ENCODE results near the gene DIP2C.

The DIP2C gene

GRCh38 chr10:625333-625696 lies 64.2 kb downstream of the DIP2C start:
- no peak overlapping the region for H2AFZ ChIP-seq (ENCODE audit: low read length)
- H3F3A ChIP-seq (ENCODE audit: low read depth) = no peaks in the 10 kb centered on the region
- no peaks in the 10 kb centered on the region for H3K9me3 ChIP-seq (ENCODE audit: insufficient read depth, low read depth, low read length)
- H3K4me1 ChIP-seq (ENCODE audit: insufficient read depth, low read length, poor library complexity, severe bottlenecking) = peaks cover 16% of the 10 kb centered on the region
- no peaks in the 10 kb centered on the region for H3K27me3 ChIP-seq (ENCODE audit: insufficient read depth, low read length, poor library complexity, severe bottlenecking)
- no peaks in the 10 kb centered on the region for H3K9me2 ChIP-seq (replicated peaks; ENCODE audit: low read depth, low read length)
- no peak overlapping the region for H3K9ac ChIP-seq (ENCODE audit: low read depth, low read length, poor library complexity, severe bottlenecking)
- no peaks in the 10 kb centered on the region for H4K20me1 ChIP-seq (ENCODE audit: insufficient read depth, low read length, poor library complexity, severe bottlenecking)
- no peak overlapping the region for H3K4me2 ChIP-seq (ENCODE audit: low read depth, low read length, poor library complexity, severe bottlenecking)
- H3K79me2 ChIP-seq (ENCODE audit: insufficient read depth, low read length) = no peaks in the 10 kb centered on the region
- H3K36me3 ChIP-seq (ENCODE audit: insufficient read depth, low read length) = no peaks in the 10 kb centered on the region
- TF ChIP-seq, protein P1, sequence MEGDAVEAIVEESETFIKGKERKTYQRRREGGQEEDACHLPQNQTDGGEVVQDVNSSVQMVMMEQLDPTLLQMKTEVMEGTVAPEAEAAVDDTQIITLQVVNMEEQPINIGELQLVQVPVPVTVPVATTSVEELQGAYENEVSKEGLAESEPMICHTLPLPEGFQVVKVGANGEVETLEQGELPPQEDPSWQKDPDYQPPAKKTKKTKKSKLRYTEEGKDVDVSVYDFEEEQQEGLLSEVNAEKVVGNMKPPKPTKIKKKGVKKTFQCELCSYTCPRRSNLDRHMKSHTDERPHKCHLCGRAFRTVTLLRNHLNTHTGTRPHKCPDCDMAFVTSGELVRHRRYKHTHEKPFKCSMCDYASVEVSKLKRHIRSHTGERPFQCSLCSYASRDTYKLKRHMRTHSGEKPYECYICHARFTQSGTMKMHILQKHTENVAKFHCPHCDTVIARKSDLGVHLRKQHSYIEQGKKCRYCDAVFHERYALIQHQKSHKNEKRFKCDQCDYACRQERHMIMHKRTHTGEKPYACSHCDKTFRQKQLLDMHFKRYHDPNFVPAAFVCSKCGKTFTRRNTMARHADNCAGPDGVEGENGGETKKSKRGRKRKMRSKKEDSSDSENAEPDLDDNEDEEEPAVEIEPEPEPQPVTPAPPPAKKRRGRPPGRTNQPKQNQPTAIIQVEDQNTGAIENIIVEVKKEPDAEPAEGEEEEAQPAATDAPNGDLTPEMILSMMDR (conservative IDR thresholded peaks at IDR 0.05; ENCODE audit: low read length) = no peak
- no peak for TF ChIP-seq EZH2phosphoT487 (IDR thresholded peaks at IDR 0.05; ENCODE audit: borderline replicate concordance)
- no peak overlapping the region for H3K4me3 ChIP-seq (ENCODE audit: low read length, poor library complexity, severe bottlenecking)

- Histone ChIP-seq H3K9ac (ENCODE audit: low read depth, low read length, poor library complexity, severe bottlenecking) (no peak overlapping the region), H3K9me2 (replicated peaks; ENCODE audit: low read depth, low read length) (no peaks in the 10 kb centered on the region), H3F3A (ENCODE audit: low read depth) (no peaks in the 10 kb centered on the region), H3K79me2 (ENCODE audit: insufficient read depth, low read length) (no peaks in the 10 kb centered on the region), H2AFZ (ENCODE audit: low read length) (no peak overlapping the region), H3K9me3 (ENCODE audit: insufficient read depth, low read depth, low read length) (no peaks in the 10 kb centered on the region), H3K4me3 (ENCODE audit: low read length, poor library complexity, severe bottlenecking) (no peak overlapping the region), H3K4me1 (ENCODE audit: insufficient read depth, low read length, poor library complexity, severe bottlenecking) (peaks cover 14% of the 10 kb centered on the region), H4K20me1 (ENCODE audit: insufficient read depth, low read length, poor library complexity, severe bottlenecking) (no peaks in the 10 kb centered on the region), H3K36me3 (ENCODE audit: insufficient read depth, low read length) (no peaks in the 10 kb centered on the region), H3K4me2 (ENCODE audit: low read depth, low read length, poor library complexity, severe bottlenecking) (no peak overlapping the region), H3K27me3 (ENCODE audit: insufficient read depth, low read length, poor library complexity, severe bottlenecking) (no peaks in the 10 kb centered on the region)
- TF ChIP-seq EZH2phosphoT487 (IDR thresholded peaks at IDR 0.05; ENCODE audit: borderline replicate concordance) = no peak
- TF ChIP-seq, protein P1 (conservative IDR thresholded peaks at IDR 0.05; ENCODE audit: low read length) = no peak
Measured at GRCh38 chr10:624605-625332, 64.7 kb downstream of the DIP2C start.

GRCh38 chr10:624312-624604 lies 65.2 kb downstream of the DIP2C start:
- Histone ChIP-seq H3K4me2 (ENCODE audit: low read depth, low read length, poor library complexity, severe bottlenecking) (no peak overlapping the region), H3K79me2 (ENCODE audit: insufficient read depth, low read length) (no peaks in the 10 kb centered on the region)

More at GRCh38 chr10:624312-624604, 65.2 kb downstream of the DIP2C start:
- no peak overlapping the region for H3K4me3 ChIP-seq (ENCODE audit: low read length, poor library complexity, severe bottlenecking)
- H2AFZ ChIP-seq (ENCODE audit: low read length) = no peak overlapping the region
- H3K9me2 ChIP-seq (replicated peaks; ENCODE audit: low read depth, low read length) = no peaks in the 10 kb centered on the region
- no peaks in the 10 kb centered on the region for H4K20me1 ChIP-seq (ENCODE audit: insufficient read depth, low read length, poor library complexity, severe bottlenecking)
- H3K9ac ChIP-seq (ENCODE audit: low read depth, low read length, poor library complexity, severe bottlenecking) = no peak overlapping the region
- no peaks in the 10 kb centered on the region for H3F3A ChIP-seq (ENCODE audit: low read depth)
- H3K27me3 ChIP-seq (ENCODE audit: insufficient read depth, low read length, poor library complexity, severe bottlenecking) = no peaks in the 10 kb centered on the region
- H3K36me3 ChIP-seq (ENCODE audit: insufficient read depth, low read length) = no peaks in the 10 kb centered on the region
- TF ChIP-seq, protein P1 (conservative IDR thresholded peaks at IDR 0.05; ENCODE audit: low read length) = no peak
- no peak for TF ChIP-seq EZH2phosphoT487 (IDR thresholded peaks at IDR 0.05; ENCODE audit: borderline replicate concordance)
- H3K4me1 ChIP-seq (ENCODE audit: insufficient read depth, low read length, poor library complexity, severe bottlenecking) = peaks cover 11% of the 10 kb centered on the region
- no peaks in the 10 kb centered on the region for H3K9me3 ChIP-seq (ENCODE audit: insufficient read depth, low read depth, low read length)

Data from Loucy (cell line).